ENCODE results near the gene PRKD3. TPM values are rescaled to one million over a fixed set of nuclear protein-coding genes. Genes with fewer than 3 reads are reported as not detected.
A peak's percentile ranks its signal among the peaks of the same experiment; 100 is the strongest.

The PRKD3 gene
- total RNA-seq, 1 experiment from 2014 or later: 82.1 TPM

GRCh38 chr2:37297632-37298031 lies 27.0 kb downstream of the PRKD3 start:
- Mint-ChIP-seq H3K4me3 (no peak overlapping the region), H3K4me1 (peaks cover 32% of the 10 kb centered on the region), H3K27ac (0 out of 2 replicates have a peak overlapping the region, but pooled peaks have one; percentile 1), H3K9me3 (no peaks in the 10 kb centered on the region), H3K36me3 (peaks cover 2% of the 10 kb centered on the region; the same call in 1 of the 2 replicates), H3K27me3 (ENCODE audit: low read depth) (no peaks in the 10 kb centered on the region)
- no peak for TF ChIP-seq STAT6 (CRISPR knock-in tag; conservative IDR thresholded peaks at IDR 0.05; ENCODE audit: low read depth)
- TF ChIP-seq NFYB (CRISPR knock-in tag; conservative IDR thresholded peaks at IDR 0.05; ENCODE audit: low read depth): no peak
- no peak for TF ChIP-seq SP1 (CRISPR knock-in tag; conservative IDR thresholded peaks at IDR 0.05)
- no peak for TF ChIP-seq EMX1 (CRISPR knock-in tag; IDR thresholded peaks at IDR 0.05)
- DNase-seq (ENCODE audit: low spot score): no peak
- ATAC-seq: no peak
- CTCF ChIA-PET: no interaction called here
- POLR2A ChIA-PET: no interaction called here

- Mint-ChIP-seq H3K27me3 (ENCODE audit: low read depth) (no peaks in the 10 kb centered on the region), H3K9me3 (no peaks in the 10 kb centered on the region), H3K27ac (peak overlapping the region; percentile 1; the same call in 1 of the 2 replicates), H3K4me1 (peaks cover 20% of the 10 kb centered on the region), H3K4me3 (no peak overlapping the region), H3K36me3 (peaks cover 15% of the 10 kb centered on the region)
- CTCF ChIA-PET: no interaction called here
- ATAC-seq: no peak
- DNase-seq (ENCODE audit: low spot score): no peak
- POLR2A ChIA-PET: no interaction called here
- TF ChIP-seq ZNF512 (CRISPR knock-in tag; IDR thresholded peaks at IDR 0.05; ENCODE audit: borderline replicate concordance) (no peak), JUN (CRISPR knock-in tag; IDR thresholded peaks at IDR 0.05) (no peak), ARID4B (CRISPR knock-in tag; IDR thresholded peaks at IDR 0.05; ENCODE audit: borderline replicate concordance) (no peak), HMGA2 (CRISPR knock-in tag; IDR thresholded peaks at IDR 0.05) (no peak), MAX (CRISPR knock-in tag; IDR thresholded peaks at IDR 0.05) (no peak), MYBL2 (CRISPR knock-in tag; IDR thresholded peaks at IDR 0.05) (no peak), NR3C1 (CRISPR knock-in tag; conservative IDR thresholded peaks at IDR 0.05; ENCODE audit: low read depth) (no peak), FOXP4 (CRISPR knock-in tag; IDR thresholded peaks at IDR 0.05) (no peak), NFATC4 (CRISPR knock-in tag; IDR thresholded peaks at IDR 0.05) (no peak), MLX (CRISPR knock-in tag; IDR thresholded peaks at IDR 0.05) (no peak), ATF3 (CRISPR knock-in tag; conservative IDR thresholded peaks at IDR 0.05) (no peak), ATF6 (CRISPR knock-in tag; IDR thresholded peaks at IDR 0.05) (no peak), JAZF1 (CRISPR knock-in tag; IDR thresholded peaks at IDR 0.05) (no peak), ZNF317 (CRISPR knock-in tag; IDR thresholded peaks at IDR 0.05; ENCODE audit: borderline replicate concordance, low read depth) (no peak), ZNF671 (CRISPR knock-in tag; IDR thresholded peaks at IDR 0.05) (no peak), KAT7 (CRISPR knock-in tag; IDR thresholded peaks at IDR 0.05; ENCODE audit: borderline replicate concordance) (no peak)
Measured at GRCh38 chr2:37295469-37296073, 29.1 kb downstream of the PRKD3 start.
